ENCODE data around the gene DAO.
"Not testable (repeated sequence)": the region's sequence is repeated elsewhere in the genome, so short reads cannot be mapped to it uniquely, and the experiment has no call there.

- not testable (repeated sequence) for TF ChIP-seq CTCF (conservative IDR thresholded peaks at IDR 0.05; ENCODE audit: low read length); EZH2phosphoT487 (IDR thresholded peaks at IDR 0.05; ENCODE audit: borderline replicate concordance)
These were observed 13.8 kb upstream of the DAO start for GRCh38 chr12:108866083-108866482.

Data from Loucy (cell line).